DMS53 (cell line): ENCODE results near the gene PGAM1.
A peak's percentile ranks its signal among the peaks of the same experiment; 100 is the strongest.
"Not testable (repeated sequence)": the region's sequence is repeated elsewhere in the genome, so short reads cannot be mapped to it uniquely, and the experiment has no call there.

Experiments used
- DNase-seq: peaks from one replicate; lab custom pipeline; 2025; lab: John Stamatoyannopoulos, UW

PGAM1 gene

GRCh38 chr10:97459111-97459510 lies 33.1 kb downstream of the PGAM1 start:
- no peak for DNase-seq

- DNase-seq = no peak
Observed at GRCh38 chr10:97459933-97460332, 33.9 kb downstream of the PGAM1 start.

GRCh38 chr10:97462309-97462708 lies 36.3 kb downstream of the PGAM1 start:
- DNase-seq = no peak

DNA sequence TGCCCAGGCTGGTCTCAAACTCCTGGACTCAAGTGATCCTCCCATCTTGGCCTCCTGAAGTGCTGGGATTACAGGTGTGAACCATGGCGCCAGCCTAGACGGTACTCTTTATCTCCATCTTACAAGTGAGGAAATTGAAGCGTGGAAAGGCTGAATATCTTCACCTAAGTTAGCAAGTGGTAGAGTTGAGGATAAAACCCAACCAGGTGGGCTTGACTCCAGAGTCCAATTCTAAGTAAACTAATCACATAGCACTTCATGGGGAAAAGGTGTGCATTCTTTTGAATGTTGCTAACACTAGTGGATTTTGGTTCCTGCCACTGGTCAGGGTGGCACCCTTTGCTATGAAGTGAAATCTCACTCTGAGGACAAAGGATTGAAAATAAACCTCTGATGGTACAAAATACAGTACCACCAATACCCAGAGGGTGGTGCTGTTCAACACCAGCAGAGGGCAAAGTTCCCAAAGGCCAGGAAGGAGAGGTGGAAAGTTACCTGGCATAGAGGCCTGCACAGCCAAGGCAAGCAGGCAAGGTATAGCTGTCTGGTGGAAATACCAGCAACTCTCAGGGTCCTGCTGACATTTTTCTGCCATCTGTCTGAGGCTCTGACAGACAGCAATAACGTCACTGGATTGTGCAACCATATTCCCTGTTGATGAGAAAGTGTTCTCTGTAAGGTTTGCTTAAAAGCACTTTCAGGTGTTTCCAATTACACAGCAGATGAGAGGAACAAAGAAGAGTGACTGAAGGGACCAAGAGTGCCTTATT lies 37.6 kb downstream of the PGAM1 start:
- peak; percentile 97 for DNase-seq

- no peak for DNase-seq
Observed at GRCh38 chr10:97464226-97464625, 38.2 kb downstream of the PGAM1 start.

- DNase-seq = no peak
Observed at GRCh38 chr10:97465982-97466381, 40.0 kb downstream of the PGAM1 start.

DNA sequence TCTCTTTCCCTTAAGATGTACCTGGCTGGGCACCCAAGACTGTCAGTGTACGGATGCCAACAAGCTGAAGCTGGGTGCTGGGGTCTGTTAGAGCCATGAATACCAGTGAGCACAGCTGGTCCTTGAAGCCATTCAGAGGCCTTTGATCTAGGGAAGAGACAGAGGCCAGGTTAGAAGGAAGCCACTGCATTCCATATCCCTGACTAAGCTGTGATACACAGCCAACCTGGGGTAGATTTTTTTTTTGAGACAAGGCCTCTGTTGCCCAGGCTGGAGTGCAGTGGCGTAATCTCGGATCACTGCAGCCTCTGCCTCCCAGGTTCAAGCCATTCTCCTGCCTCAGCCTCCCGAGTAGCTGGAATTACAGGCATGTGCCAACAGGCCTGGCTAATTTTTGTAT lies 40.8 kb downstream of the PGAM1 start:
- DNase-seq = peak; percentile 48

- DNase-seq = peak; percentile 96
Observed at GRCh38 chr10:97468162-97468561, 42.2 kb downstream of the PGAM1 start.

- DNase-seq = not testable (repeated sequence)
Observed at GRCh38 chr10:97468781-97469180, 42.8 kb downstream of the PGAM1 start.

GRCh38 chr10:97474918-97475317 lies 48.9 kb downstream of the PGAM1 start:
- no peak for DNase-seq

GRCh38 chr10:97475936-97476594 lies 50.1 kb downstream of the PGAM1 start:
- no peak for DNase-seq

GRCh38 chr10:97479410-97479809 lies 53.4 kb downstream of the PGAM1 start:
- not testable (repeated sequence) for DNase-seq

DNA sequence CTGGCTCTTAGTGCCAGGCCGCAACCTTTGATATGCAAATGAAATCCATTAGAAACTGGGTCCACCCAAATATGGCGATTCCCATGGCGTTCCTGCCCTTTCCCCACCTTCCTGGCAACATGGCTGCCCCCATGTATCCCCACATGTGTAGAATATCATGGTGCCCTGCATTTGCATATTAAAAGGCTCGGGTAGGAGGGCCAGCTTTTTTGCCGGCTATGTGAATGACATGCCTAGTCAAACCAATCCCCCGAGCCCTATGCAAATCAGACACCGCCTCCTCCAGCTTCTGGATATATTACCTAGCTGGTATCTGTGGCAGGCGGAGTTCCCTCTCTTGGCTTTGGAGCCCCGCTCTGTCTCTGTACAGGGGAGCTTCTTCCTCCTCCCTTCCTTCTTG lies 53.9 kb downstream of the PGAM1 start:
- no peak for DNase-seq

- DNase-seq = no peak
Observed at GRCh38 chr10:97481071-97481470, 55.1 kb downstream of the PGAM1 start.

DNA sequence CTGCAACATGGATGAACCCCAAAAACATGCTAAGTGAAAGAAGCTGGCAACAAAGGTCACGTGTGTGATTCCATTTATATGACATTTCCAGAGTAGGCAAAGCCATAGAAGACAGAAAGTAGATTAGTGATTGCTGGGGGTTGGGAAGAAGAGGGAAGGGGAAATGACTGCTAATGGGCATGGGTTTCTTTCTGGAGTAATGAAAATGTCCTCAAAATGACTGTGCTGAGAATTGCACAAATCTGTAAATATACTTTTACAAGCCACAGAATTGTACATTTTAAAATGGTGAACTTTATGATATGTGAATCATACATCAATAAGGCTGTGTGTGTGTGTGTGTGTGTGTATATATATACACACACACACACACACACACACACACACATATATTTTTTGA lies 56.4 kb downstream of the PGAM1 start:
- DNase-seq = no peak
